Fibroblast of mammary gland (primary cell): ENCODE data around the gene SIKE1.
A peak's percentile ranks its signal among the peaks of the same experiment; 100 is the strongest.
"Not testable (repeated sequence)": the region's sequence is repeated elsewhere in the genome, so short reads cannot be mapped to it uniquely, and the experiment has no call there.

Experiments used
- DNase-seq: peaks from one replicate; pipeline ENCODE4 v3.0.0-alpha.2; 2010; ENCODE audit warnings: low read depth
- H3K4me3 ChIP-seq: 2 replicates; pipeline ENCODE4 v1.5.1; 2011; ENCODE audit warnings: low read depth, mild to moderate bottlenecking, low read length, moderate library complexity; ENCODE audit not compliant: control insufficient read depth
- TF ChIP-seq, protein P1 (sequence below): conservative IDR thresholded peaks from 2 replicates; pipeline ENCODE4 v1.5.1; 2011; ENCODE audit warnings: low read depth, low read length, inconsistent platforms; ENCODE audit not compliant: control insufficient read depth, insufficient read depth

The SIKE1 gene

DNA sequence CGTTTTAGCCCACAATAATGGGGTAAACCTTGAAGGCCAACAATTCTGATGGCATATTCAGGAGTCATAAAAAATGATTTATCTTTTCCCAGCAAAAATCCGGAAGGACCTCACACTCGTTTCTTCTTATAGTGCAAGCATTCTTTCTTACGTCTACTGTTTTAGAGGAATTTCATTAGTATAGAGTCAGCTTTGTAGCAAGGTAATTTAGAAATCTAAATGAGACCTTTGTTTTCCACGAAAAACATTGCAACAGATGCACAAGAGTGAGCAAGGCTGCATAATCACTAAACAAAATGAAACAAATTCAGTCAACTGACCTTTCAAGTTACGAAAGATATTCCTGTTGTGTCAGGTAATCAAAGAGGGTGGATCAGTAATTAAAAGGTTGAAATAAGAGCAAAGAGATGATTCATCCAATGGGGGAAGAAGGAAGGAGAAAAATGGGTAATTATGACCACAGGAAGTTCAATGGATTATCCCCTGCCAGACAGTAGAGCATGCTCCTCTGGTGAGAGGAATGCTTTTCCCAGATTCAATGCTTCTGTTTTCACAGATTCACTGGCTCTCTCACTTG, 22.1 kb downstream of the SIKE1 start:
- peak overlapping the region; percentile 94 for H3K4me3 ChIP-seq
- peak; percentile 30 for DNase-seq
- TF ChIP-seq, protein P1, sequence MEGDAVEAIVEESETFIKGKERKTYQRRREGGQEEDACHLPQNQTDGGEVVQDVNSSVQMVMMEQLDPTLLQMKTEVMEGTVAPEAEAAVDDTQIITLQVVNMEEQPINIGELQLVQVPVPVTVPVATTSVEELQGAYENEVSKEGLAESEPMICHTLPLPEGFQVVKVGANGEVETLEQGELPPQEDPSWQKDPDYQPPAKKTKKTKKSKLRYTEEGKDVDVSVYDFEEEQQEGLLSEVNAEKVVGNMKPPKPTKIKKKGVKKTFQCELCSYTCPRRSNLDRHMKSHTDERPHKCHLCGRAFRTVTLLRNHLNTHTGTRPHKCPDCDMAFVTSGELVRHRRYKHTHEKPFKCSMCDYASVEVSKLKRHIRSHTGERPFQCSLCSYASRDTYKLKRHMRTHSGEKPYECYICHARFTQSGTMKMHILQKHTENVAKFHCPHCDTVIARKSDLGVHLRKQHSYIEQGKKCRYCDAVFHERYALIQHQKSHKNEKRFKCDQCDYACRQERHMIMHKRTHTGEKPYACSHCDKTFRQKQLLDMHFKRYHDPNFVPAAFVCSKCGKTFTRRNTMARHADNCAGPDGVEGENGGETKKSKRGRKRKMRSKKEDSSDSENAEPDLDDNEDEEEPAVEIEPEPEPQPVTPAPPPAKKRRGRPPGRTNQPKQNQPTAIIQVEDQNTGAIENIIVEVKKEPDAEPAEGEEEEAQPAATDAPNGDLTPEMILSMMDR, result no peak

DNA sequence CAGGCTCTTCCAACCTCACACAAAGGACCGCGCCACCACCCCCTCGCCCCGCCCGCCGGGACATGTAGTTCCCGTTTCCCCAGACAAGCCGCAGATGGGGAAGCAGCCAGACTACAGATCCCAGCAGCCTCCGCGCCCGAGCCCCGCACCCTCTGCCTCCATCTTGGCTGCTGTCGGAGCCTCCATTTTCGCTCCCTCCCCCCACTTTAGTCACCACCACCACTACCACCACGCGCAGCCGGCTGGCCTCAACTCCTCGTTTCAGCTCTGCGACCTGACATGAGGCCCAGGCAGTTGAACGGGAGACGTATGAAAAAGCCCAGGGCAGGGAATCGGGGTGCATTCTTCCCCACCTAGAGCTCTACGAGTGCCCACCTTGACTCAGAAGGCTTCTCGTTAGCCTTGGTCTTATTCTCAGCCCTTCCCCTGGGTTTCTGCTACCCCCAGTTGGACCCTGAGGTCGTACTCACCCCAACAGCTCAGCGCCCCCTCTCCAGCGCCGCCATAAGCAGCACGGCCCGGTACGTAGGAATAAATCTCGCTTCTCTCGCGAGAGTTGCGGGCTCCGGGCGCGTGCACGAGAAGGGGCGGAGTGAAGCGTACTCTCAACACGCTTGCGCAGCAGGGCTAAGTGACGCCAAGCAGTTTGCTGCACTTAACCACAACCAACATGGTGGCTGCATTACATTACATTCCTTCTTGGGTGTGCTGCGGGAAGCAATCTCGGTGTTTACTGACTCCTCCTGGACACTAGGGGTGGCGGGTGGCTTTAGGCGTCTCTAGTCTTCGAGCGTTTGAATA, 22.8 kb downstream of the SIKE1 start, which contains the start of gene CSDE1:
TSS of gene CSDE1 (minus strand) at position 530 of the 801 bp plus-strand sequence. CDS start 18,094 bp downstream, outside the sequence.
- DNase-seq, result peak; percentile 98
- TF ChIP-seq, protein P1, result peak; percentile 45
- H3K4me3 ChIP-seq, result peak within 1 kb of the TSS; percentile 94

DNA sequence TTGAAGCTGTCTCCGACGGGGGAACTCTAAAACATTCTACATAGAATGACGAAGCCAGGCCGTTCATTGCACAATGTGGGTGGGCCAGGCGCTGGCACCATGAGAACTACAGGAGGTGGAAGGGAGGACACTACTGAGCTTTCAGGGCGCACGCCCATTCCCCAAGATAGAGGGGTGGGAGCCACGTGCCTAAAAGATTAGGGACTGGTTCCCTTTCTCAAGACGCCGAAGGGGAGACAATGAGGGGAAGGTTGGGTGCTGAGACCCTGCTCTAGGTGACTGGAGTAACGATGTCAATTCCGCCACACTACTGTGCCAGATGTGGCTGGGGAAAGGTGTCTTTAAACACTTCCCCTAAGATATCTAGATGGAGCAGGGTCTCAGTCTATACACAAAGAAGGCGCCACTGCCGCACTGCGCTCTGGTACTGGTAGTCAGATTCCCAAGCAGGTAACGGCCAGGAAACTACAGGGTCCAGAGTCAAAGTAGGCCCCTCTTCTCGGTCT, 23.5 kb downstream of the SIKE1 start:
- peak; percentile 68 for DNase-seq
- TF ChIP-seq, protein P1, result no peak
- peak overlapping the region; percentile 94 for H3K4me3 ChIP-seq

DNA sequence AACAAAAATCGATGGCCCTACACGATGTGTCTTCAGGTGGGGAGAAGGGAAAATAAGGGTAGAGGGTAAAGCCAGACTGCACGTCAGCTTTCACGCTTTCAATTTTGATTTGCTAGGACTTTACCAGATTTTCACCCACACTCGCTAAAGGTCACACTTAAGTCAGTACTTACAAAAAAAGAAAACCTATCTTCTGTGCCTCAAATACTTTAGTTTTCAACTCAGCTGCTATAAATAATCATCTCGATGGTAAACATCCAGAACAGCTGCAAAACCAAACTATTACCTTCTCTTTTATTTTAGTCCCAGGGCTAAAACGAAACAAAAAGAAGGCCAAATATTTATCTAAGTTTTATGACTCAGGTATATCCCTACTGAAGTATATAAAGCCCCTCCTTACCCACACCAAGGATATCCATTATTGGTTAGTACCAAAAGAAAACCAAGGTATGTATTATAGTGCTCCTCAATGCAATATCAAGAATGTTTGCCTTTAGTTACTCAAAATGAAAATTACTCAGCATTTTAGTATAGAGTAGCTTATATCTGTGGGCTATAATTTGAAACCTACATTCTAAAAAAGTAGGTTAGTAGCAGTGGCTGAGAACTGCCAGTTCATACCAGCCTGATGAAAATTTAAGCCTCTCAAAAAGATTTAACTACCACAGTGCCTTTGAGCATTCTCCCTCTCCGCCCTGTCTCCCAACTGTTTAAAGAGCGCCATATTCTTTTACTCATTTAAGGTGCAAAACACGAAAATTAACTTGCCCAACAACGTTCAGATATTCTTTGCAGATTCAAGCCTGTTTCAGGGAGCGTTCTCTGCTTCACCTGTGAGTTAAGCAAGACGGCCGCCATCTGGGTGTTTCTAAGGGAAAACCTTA, 24.2 kb downstream of the SIKE1 start:
- TF ChIP-seq, protein P1, result no peak
- peak; percentile 3 for DNase-seq
- H3K4me3 ChIP-seq, result peak overlapping the region; percentile 94

DNA sequence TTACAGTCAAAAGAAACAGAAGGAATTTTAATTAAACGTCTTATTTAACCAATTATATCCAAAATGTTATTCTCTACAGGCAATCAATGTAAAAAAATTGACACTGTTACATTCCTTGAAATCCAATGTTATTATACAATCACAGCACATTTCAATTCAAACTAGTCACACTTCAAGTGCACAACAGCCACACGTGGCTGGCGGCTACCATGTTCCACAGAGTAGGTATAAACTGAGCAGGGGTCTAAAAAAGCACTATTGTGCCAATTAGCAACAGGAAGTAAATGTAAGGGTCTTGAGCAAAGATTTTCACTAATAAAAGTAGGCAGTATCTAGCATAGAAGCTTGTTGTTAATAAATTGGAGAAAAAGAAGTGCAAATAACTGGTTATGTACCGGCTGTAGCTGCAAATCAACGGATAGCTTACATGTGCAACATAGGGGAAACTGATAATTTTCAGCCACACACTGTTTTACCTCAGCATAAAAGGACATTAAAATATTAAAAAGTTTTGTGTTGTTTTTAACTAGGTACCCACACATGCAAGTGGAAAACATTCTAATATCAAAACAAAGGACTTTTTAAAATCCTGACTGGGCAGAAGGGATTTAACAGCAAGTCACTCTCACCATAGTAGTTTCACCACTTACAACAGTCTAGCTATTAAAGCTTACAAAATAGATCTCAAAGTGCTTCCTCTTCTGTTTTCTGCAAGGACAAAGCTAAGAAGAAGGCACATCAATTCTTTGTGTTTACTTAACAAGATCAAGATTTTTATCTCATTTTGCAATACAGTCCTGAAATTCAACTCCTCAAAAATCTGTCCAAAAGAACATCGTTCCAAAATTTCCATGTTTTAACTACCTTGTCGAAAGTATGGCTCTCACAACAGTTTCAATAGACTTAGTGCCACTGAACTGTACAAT, 25.2 kb downstream of the SIKE1 start:
- H3K4me3 ChIP-seq, result peak overlapping the region; percentile 94
- DNase-seq, result peak; percentile 8
- TF ChIP-seq, protein P1, result no peak

DNA sequence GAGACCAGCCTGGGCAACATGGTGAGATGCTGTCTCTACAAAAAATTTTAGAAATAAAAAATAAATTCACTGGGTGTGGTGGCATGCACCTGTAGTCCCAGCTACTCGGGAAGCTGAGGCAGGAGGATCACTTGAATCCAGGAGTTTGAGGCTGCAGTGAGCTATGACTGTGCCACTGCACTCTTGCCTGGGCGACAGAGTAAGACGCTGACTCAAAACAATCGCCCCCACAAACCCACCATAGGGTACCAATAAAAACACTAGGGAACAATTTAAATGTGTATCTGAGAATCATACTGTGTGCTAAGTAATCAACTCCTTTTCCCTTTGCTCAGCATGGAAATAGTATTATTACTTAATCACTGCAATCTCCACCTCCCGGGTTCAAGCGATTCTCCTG, 26.8 kb downstream of the SIKE1 start:
- DNase-seq, H3K4me3 ChIP-seq: not testable (repeated sequence)
